ENCODE data around the gene AGAP3. TPM values are rescaled to one million over a fixed set of nuclear protein-coding genes. Genes with fewer than 3 reads are reported as not detected.

AGAP3 gene
- total and polyA plus RNA-seq, 12 donors, result 40.2 to 93.4 (median 50.3) TPM

- H3K27ac ChIP-seq, result no peak overlapping the region
- H3K4me1 ChIP-seq, result peaks cover 0 to 24% (median 16%) of the 10 kb centered on the region in 9 donors
- DNase-seq (no peak), ATAC-seq (no peak)
- WGBS, 2 donors, result 89 to 91% methylated on average over 28 of the region's 28 CpGs
- no peaks in the 10 kb centered on the region for H3K27me3 ChIP-seq
- intact Hi-C loops (cut with DNase I), result loop anchor here in 6 of 10 donors (5.0 to 10.0 kb wide), 3 partner anchors 43 to 175 kb away; partner anchors contain the start of gene SMARCD3 (in 5 of the 6)
- no peak overlapping the region for H3K4me3 ChIP-seq
- peaks cover 0 to 74% (median 4%) of the 10 kb centered on the region in 9 donors for H3K36me3 ChIP-seq
- no peak for TF ChIP-seq CTCF (IDR thresholded peaks at IDR 0.05)
- no peaks in the 10 kb centered on the region for H3K9me3 ChIP-seq
Observed at GRCh38 chr7:151129117-151129959, 43.1 kb downstream of the AGAP3 start.

DNA sequence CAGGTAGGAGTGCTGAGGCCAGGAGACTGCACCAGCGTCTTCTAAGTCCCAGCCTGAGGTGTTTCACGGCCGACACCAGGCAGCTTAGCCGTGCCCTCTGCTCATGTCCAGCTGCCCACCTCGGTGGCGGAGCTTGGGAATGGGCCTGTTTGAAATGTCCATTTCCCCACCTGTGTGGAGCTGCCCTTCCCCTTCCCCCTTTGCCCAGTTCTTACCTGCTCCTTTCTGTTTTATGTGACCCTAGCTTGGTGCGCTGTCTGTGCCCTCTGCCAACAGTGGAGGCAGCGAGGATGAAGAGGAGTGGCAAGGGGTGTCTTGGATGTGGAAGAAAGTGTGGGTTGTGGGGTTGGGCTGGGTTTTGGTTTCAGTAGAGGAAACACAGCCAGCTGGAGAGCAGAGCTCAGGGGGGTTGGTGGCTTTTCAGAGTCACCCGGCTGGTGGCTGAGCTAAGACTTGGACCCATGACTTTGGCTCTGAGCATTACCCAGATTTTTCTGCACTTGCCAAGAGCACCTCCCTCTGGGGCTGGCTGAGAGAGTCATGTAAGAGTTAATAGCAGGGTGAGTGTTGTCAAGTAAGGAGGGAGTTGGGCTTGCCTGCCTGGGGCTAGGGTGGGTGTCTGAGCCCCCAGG is 43.8 kb downstream of the AGAP3 start:
- no peaks in the 10 kb centered on the region for H3K27me3 ChIP-seq
- no peak for ATAC-seq
- no peak for DNase-seq
- WGBS, 2 donors, result 95 to 97% methylated on average over 9 of the region's 9 CpGs
- TF ChIP-seq CTCF (IDR thresholded peaks at IDR 0.05), result no peak
- H3K9me3 ChIP-seq, result no peaks in the 10 kb centered on the region
- intact Hi-C loops (cut with DNase I), result loop anchor here in 6 of 10 donors (5.0 to 10.0 kb wide), 3 partner anchors 42 to 175 kb away; partner anchors contain the start of gene SMARCD3 (in 5 of the 6)
- no peak overlapping the region for H3K4me3 ChIP-seq
- peaks cover 0 to 74% (median 6%) of the 10 kb centered on the region in 9 donors for H3K36me3 ChIP-seq
- H3K4me1 ChIP-seq, result peaks cover 0 to 28% (median 13%) of the 10 kb centered on the region in 9 donors
- no peak overlapping the region for H3K27ac ChIP-seq

- intact Hi-C loops (cut with DNase I), result no loop called here
- DNase-seq (no peak), ATAC-seq (no peak)
- TF ChIP-seq CTCF (IDR thresholded peaks at IDR 0.05), result no peak
- 95% methylated on average over 17 of the region's 17 CpGs for WGBS, 2 donors
- Histone ChIP-seq H3K4me3 (no peak overlapping the region), H3K27ac (no peak overlapping the region), H3K27me3 (no peaks in the 10 kb centered on the region), H3K36me3 (peaks cover 0 to 78% (median 12%) of the 10 kb centered on the region in 9 donors), H3K9me3 (no peaks in the 10 kb centered on the region), H3K4me1 (peaks cover 0 to 24% (median 6%) of the 10 kb centered on the region in 9 donors)
Observed at GRCh38 chr7:151130741-151131157, 44.5 kb downstream of the AGAP3 start.

DNA sequence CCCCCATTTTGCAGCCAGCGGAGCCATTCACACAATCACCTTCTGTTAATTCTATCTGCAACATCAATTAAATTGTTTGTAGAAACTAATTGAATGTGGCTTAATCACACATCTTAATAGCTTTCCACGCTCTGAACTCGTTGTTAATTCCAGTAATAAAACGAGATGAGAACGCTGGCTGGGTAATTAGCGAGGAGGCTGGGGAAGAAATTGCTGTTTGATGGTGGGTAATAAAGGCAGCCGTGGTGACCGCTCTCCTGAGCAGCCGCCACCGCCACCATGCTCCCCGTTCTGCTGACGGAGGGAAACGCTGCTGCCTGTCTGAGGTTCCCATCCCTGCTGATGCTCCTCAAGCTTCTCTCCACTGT is 44.9 kb downstream of the AGAP3 start:
- TF ChIP-seq CTCF (IDR thresholded peaks at IDR 0.05), result no peak
- H3K36me3 ChIP-seq, result peaks cover 0 to 83% (median 14%) of the 10 kb centered on the region in 9 donors
- 94 to 95% methylated on average over 13 of the region's 13 CpGs for WGBS, 2 donors
- intact Hi-C loops (cut with DNase I), result no loop called here
- peaks cover 0 to 20% (median 5%) of the 10 kb centered on the region in 9 donors for H3K4me1 ChIP-seq
- DNase-seq (no peak), ATAC-seq (no peak)
- H3K27me3 ChIP-seq, result no peaks in the 10 kb centered on the region
- no peak overlapping the region for H3K4me3 ChIP-seq
- H3K27ac ChIP-seq, result no peak overlapping the region
- H3K9me3 ChIP-seq, result no peaks in the 10 kb centered on the region

Measured in heart right ventricle (tissue), 16 donors.